ENCODE data around the gene PFN1. TPM values are rescaled to one million over a fixed set of nuclear protein-coding genes. Genes with fewer than 3 reads are reported as not detected.

Gene PFN1
- total and polyA plus RNA-seq, 9 of the 15 experiments (the other 6 are each of a cell fraction or from before 2014, with no cell fraction given) = 60.5 to 1,479 (median 456) TPM

DNA sequence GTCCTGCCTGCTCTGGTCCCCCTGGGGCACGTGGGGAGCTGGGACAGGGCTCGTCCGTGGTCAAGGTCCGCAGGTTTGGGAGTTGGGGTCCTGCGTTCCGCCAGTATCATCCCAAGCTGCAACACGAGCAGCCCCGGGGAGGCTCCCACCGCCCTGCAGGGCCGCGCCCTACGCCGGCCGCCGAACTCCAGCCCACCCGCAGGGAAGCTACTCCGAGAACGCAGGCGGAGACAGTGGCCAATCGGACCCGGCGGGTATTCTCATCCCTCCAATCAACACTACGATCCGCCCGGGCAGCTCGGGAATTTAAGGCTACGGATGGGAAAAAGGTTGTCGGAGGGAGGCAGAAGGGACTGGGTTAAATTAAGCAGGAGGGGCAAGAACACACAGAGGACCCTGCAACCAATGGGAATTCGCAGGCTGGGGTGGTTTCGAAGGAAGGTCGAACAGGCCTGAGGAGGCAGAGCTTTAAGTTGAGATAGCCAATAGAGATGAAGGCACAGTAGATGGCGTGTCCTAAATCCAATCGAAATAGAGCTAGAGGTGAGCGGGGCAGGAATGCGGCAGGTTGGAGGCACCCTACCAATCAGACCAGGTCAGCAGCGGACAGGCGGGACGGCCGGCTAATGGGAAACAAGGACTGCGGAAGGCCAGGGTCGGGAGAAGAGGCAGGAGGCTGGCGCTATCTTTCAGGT, 18.7 kb upstream of the PFN1 start (continued):
- TF ChIP-seq NFE2L1 (tag; IDR thresholded peaks at IDR 0.05; ENCODE audit: borderline replicate concordance, low read depth) = no peak
- no peak for TF ChIP-seq THRAP3 (IDR thresholded peaks at IDR 0.05; ENCODE audit: borderline replicate concordance)
- TF ChIP-seq HDGF (IDR thresholded peaks at IDR 0.05) = no peak
- TF ChIP-seq, protein P1, sequence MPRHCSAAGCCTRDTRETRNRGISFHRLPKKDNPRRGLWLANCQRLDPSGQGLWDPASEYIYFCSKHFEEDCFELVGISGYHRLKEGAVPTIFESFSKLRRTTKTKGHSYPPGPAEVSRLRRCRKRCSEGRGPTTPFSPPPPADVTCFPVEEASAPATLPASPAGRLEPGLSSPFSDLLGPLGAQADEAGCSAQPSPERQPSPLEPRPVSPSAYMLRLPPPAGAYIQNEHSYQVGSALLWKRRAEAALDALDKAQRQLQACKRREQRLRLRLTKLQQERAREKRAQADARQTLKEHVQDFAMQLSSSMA (CRISPR knock-in tag; IDR thresholded peaks at IDR 0.05) = no peak
- TF ChIP-seq ERF (CRISPR knock-in tag; IDR thresholded peaks at IDR 0.05) = no peak
- TF ChIP-seq SMARCE1 (IDR thresholded peaks at IDR 0.05) = no peak
- peak; percentile 96 for TF ChIP-seq CEBPZ (IDR thresholded peaks at IDR 0.05; ENCODE audit: borderline replicate concordance, low read depth, low read length)
- no peak for TF ChIP-seq CHCHD3 (CRISPR knock-in tag; IDR thresholded peaks at IDR 0.05)
- no peak for TF ChIP-seq SREBF1 (IDR thresholded peaks at IDR 0.05; ENCODE audit: borderline replicate concordance, low read depth, low read length)
- peak in 1 of 2 experiments; percentile 36; a peak in 2 of 4 replicates for TF ChIP-seq NRF1 (conservative IDR thresholded peaks at IDR 0.05 in 1 of 2, IDR thresholded peaks at IDR 0.05 in 1 of 2)
- TF ChIP-seq HDAC6 (IDR thresholded peaks at IDR 0.05; ENCODE audit: low read depth, low read length) = no peak
- peak; percentile 16 for TF ChIP-seq POLR2B (IDR thresholded peaks at IDR 0.05; ENCODE audit: low read depth, partially characterized antibody)
- TF ChIP-seq HDAC1 (IDR thresholded peaks at IDR 0.05) = peak in 1 of 2 experiments; percentile 33; a peak in 1 of 4 replicates
- TF ChIP-seq NFRKB (IDR thresholded peaks at IDR 0.05; ENCODE audit: low read depth) = no peak
- TF ChIP-seq ZNF146 (CRISPR knock-in tag; IDR thresholded peaks at IDR 0.05; ENCODE audit: unreplicated experiment) = no peak
- TF ChIP-seq ZNF77 (CRISPR knock-in tag; IDR thresholded peaks at IDR 0.05) = no peak
- no peak for TF ChIP-seq NR2F6 (CRISPR knock-in tag; IDR thresholded peaks at IDR 0.05)
- TF ChIP-seq, protein P2, sequence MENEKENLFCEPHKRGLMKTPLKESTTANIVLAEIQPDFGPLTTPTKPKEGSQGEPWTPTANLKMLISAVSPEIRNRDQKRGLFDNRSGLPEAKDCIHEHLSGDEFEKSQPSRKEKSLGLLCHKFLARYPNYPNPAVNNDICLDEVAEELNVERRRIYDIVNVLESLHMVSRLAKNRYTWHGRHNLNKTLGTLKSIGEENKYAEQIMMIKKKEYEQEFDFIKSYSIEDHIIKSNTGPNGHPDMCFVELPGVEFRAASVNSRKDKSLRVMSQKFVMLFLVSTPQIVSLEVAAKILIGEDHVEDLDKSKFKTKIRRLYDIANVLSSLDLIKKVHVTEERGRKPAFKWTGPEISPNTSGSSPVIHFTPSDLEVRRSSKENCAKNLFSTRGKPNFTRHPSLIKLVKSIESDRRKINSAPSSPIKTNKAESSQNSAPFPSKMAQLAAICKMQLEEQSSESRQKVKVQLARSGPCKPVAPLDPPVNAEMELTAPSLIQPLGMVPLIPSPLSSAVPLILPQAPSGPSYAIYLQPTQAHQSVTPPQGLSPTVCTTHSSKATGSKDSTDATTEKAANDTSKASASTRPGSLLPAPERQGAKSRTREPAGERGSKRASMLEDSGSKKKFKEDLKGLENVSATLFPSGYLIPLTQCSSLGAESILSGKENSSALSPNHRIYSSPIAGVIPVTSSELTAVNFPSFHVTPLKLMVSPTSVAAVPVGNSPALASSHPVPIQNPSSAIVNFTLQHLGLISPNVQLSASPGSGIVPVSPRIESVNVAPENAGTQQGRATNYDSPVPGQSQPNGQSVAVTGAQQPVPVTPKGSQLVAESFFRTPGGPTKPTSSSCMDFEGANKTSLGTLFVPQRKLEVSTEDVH (IDR thresholded peaks at IDR 0.05; ENCODE audit: low read depth, partially characterized antibody) = no peak
- TF ChIP-seq ZNF655 (CRISPR knock-in tag; IDR thresholded peaks at IDR 0.05) = no peak
- TF ChIP-seq ZNF124 (CRISPR knock-in tag; IDR thresholded peaks at IDR 0.05) = no peak
- peak; percentile 65 for TF ChIP-seq CREM (IDR thresholded peaks at IDR 0.05; ENCODE audit: low read depth)
- TF ChIP-seq KDM5B (IDR thresholded peaks at IDR 0.05; ENCODE audit: insufficient replicate concordance, low read depth, low read length) = peak; percentile 33
